Measurements from ENCODE around the gene CNGA2.

The CNGA2 gene

GRCh38 chrX:151753313-151754046 is 18.9 kb downstream of the CNGA2 start:
- DNase-seq = peak; percentile 11

- peak; percentile 46 for DNase-seq
Observed at GRCh38 chrX:151754047-151754429, 19.5 kb downstream of the CNGA2 start.

GRCh38 chrX:151754641-151755215 is 20.2 kb downstream of the CNGA2 start:
- peak; percentile 4 for DNase-seq

GRCh38 chrX:151759041-151759708 is 24.6 kb downstream of the CNGA2 start:
- no peak for DNase-seq

- no peak for DNase-seq
Observed at GRCh38 chrX:151762802-151763201, 28.3 kb downstream of the CNGA2 start.

- no peak for DNase-seq
Observed at GRCh38 chrX:151763711-151764110, 29.2 kb downstream of the CNGA2 start.

GRCh38 chrX:151765026-151765425 is 30.5 kb downstream of the CNGA2 start:
- DNase-seq = no peak

GRCh38 chrX:151771726-151772125 is 37.2 kb downstream of the CNGA2 start:
- DNase-seq = no peak

- DNase-seq = no peak
Observed at GRCh38 chrX:151773434-151773833, 38.9 kb downstream of the CNGA2 start.

- DNase-seq = no peak
Observed at GRCh38 chrX:151774421-151774820, 39.9 kb downstream of the CNGA2 start.

GRCh38 chrX:151776181-151776731 is 41.7 kb downstream of the CNGA2 start:
- no peak for DNase-seq

- no peak for DNase-seq
Observed at GRCh38 chrX:151776936-151777335, 42.4 kb downstream of the CNGA2 start.

GRCh38 chrX:151779258-151779657 is 44.7 kb downstream of the CNGA2 start:
- DNase-seq = no peak

GRCh38 chrX:151780621-151781020 is 46.1 kb downstream of the CNGA2 start:
- DNase-seq = no peak

GRCh38 chrX:151789179-151789800 is 54.7 kb downstream of the CNGA2 start:
- DNase-seq = no peak

GRCh38 chrX:151790481-151791160 is 56.1 kb downstream of the CNGA2 start:
- DNase-seq = no peak

- DNase-seq = no peak
Observed at GRCh38 chrX:151791961-151792360, 57.4 kb downstream of the CNGA2 start.

- DNase-seq = no peak
Observed at GRCh38 chrX:151792505-151792904, 58.0 kb downstream of the CNGA2 start.

- DNase-seq = no peak
Observed at GRCh38 chrX:151793886-151794285, 59.3 kb downstream of the CNGA2 start.
